Rectal smooth muscle tissue (tissue), 1 donor: ENCODE measurements around the gene MOV10.

Source experiments
- H3K27ac ChIP-seq: one replicate; pipeline ENCODE4 v1.7.0; 2013; ENCODE audit warnings: low read depth, low read length, inconsistent platforms
- H3K27me3 ChIP-seq: one replicate; pipeline ENCODE4 v1.7.0; 2013; ENCODE audit warnings: low read length; ENCODE audit not compliant: control insufficient read depth, insufficient read depth
- H3K36me3 ChIP-seq: one replicate; pipeline ENCODE4 v1.7.0; 2013; ENCODE audit warnings: low read length; ENCODE audit not compliant: control insufficient read depth, insufficient read depth
- H3K4me1 ChIP-seq: one replicate; pipeline ENCODE4 v1.7.0; 2013; ENCODE audit warnings: low read length; ENCODE audit not compliant: control insufficient read depth, insufficient read depth
- H3K4me3 ChIP-seq: one replicate; pipeline ENCODE4 v1.7.0; 2013; ENCODE audit warnings: low read length
- H3K9ac ChIP-seq: one replicate; pipeline ENCODE4 v1.7.0; 2013; ENCODE audit warnings: low read length

Gene MOV10

DNA sequence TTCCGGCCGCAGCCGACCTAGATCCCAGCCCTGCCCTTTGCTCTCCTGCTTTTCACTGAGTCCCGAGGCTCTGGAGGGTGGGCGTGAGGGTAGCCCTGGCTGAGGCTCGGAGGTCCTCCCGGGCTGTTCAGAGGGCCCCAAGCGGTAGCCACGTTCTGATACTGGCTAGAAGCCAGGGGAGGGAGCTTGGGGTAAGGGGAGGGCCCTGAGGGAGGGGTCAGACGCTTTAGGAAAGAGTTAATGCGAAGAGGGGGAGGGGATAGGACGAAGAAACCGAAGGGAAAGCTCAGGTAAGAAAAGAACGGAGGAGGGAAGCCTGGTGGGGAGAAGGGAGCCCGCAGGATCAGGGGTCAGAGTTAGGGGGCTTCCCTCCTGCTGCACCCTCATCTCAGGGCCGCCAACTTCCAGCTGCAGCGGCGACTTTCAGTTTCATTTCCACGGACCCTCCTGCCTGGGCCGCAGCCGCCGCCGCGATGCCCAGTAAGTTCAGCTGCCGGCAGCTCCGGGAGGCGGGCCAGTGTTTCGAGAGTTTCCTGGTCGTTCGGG is at the start of gene MOV10:
TSS of gene MOV10 (plus strand) at position 220 of the 546 bp plus-strand sequence. CDS start at position 474, 254 bp downstream.
- H3K4me1 ChIP-seq, result peaks cover 13% of the 10 kb centered on the region
- H3K27ac ChIP-seq, result peak within 1 kb of the TSS; percentile 92
- H3K4me3 ChIP-seq, result peak within 1 kb of the TSS; percentile 96
- H3K36me3 ChIP-seq, result no peaks in the 10 kb centered on the region
- peak within 1 kb of the TSS; percentile 84 for H3K9ac ChIP-seq
- no peaks in the 10 kb centered on the region for H3K27me3 ChIP-seq

- H3K27ac ChIP-seq, result no peak overlapping the region
- peaks cover 2% of the 10 kb centered on the region for H3K4me1 ChIP-seq
- H3K9ac ChIP-seq, result no peak overlapping the region
- no peak overlapping the region for H3K4me3 ChIP-seq
- no peaks in the 10 kb centered on the region for H3K27me3 ChIP-seq
- H3K36me3 ChIP-seq, result no peaks in the 10 kb centered on the region
Measured at GRCh38 chr1:112625696-112626095, 48.8 kb upstream of the MOV10 start.

DNA sequence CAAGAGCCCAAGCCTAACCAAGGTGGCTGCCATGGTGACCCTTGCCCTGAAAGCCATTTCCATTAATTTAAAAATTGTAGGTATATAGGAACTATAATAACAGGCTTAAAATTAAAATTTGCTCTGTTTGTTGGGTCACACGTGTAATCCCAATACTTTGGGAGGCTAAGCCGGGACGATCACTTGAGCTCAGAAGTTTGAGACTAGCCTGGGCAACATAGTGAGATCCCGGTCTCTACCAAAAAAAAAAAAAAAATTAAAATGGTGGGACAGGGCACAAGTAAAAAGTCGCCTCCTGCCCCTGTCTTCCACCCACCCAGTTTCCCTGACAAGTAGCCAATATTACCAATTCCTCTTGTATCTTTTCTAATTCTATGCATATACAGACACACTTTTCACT is 48.3 kb upstream of the MOV10 start:
- Histone ChIP-seq H3K9ac (no peak overlapping the region), H3K4me3 (no peak overlapping the region), H3K27ac (no peak overlapping the region), H3K36me3 (no peaks in the 10 kb centered on the region), H3K4me1 (no peaks in the 10 kb centered on the region), H3K27me3 (no peaks in the 10 kb centered on the region)

- Histone ChIP-seq H3K9ac (no peak overlapping the region), H3K4me3 (no peak overlapping the region), H3K4me1 (no peaks in the 10 kb centered on the region), H3K36me3 (no peaks in the 10 kb centered on the region), H3K27me3 (no peaks in the 10 kb centered on the region), H3K27ac (no peak overlapping the region)
Measured at GRCh38 chr1:112626887-112627286, 47.6 kb upstream of the MOV10 start.

GRCh38 chr1:112628516-112628915 is 45.9 kb upstream of the MOV10 start:
- H3K4me3 ChIP-seq, result no peak overlapping the region
- H3K9ac ChIP-seq, result no peak overlapping the region
- H3K27ac ChIP-seq, result no peak overlapping the region
- H3K27me3 ChIP-seq, result no peaks in the 10 kb centered on the region
- H3K36me3 ChIP-seq, result no peaks in the 10 kb centered on the region
- no peaks in the 10 kb centered on the region for H3K4me1 ChIP-seq

DNA sequence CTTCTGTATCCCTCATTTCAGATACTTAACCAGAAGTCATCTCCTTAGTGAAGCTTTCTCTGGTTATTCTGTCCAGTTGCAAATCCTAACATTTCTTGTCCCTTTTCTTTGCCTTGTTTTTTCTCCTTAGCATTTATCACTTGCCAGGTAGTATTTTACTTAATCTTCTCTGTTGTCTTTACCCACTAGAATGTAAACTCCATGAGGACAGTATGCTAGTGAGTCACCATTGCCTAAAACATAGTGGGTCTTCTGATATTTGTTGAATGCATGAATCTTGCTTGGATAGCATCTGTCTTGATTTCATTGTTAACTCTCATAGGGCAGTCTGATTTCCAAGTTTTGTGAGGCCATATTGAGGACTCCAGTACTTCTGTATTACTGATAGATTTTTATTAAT is 45.2 kb upstream of the MOV10 start:
- H3K36me3 ChIP-seq, result no peaks in the 10 kb centered on the region
- H3K4me3 ChIP-seq, result no peak overlapping the region
- no peak overlapping the region for H3K27ac ChIP-seq
- no peaks in the 10 kb centered on the region for H3K27me3 ChIP-seq
- H3K4me1 ChIP-seq, result no peaks in the 10 kb centered on the region
- no peak overlapping the region for H3K9ac ChIP-seq

GRCh38 chr1:112633628-112634027 is 40.8 kb upstream of the MOV10 start:
- Histone ChIP-seq H3K36me3 (no peaks in the 10 kb centered on the region), H3K9ac (no peak overlapping the region), H3K27me3 (no peaks in the 10 kb centered on the region), H3K4me1 (peaks cover 9% of the 10 kb centered on the region), H3K4me3 (no peak overlapping the region), H3K27ac (no peak overlapping the region)

DNA sequence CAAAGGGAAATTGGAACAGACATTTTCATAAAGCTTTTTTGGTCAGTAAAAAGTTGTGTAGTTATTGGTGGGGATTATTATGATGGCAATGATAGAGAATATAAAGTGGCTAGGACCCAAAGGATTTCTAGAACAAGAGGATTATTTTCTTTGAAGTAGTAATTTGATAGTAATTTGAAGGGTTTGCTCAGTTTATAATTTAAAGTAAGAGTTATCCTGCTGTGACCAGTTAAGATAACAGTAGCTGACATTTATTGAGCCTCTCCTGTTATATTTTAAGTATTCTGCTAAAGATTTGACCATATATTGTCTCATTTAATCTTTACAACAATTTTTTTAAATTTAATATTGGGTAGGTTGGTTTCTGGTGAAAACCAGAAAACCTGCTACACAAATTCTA is 40.1 kb upstream of the MOV10 start:
- Histone ChIP-seq H3K4me1 (peaks cover 9% of the 10 kb centered on the region), H3K4me3 (no peak overlapping the region), H3K27ac (no peak overlapping the region), H3K27me3 (no peaks in the 10 kb centered on the region), H3K9ac (no peak overlapping the region), H3K36me3 (no peaks in the 10 kb centered on the region)

- Histone ChIP-seq H3K9ac (no peak overlapping the region), H3K4me1 (peaks cover 9% of the 10 kb centered on the region), H3K4me3 (no peak overlapping the region), H3K27ac (no peak overlapping the region), H3K36me3 (no peaks in the 10 kb centered on the region), H3K27me3 (no peaks in the 10 kb centered on the region)
Measured at GRCh38 chr1:112636056-112636455, 38.4 kb upstream of the MOV10 start.

DNA sequence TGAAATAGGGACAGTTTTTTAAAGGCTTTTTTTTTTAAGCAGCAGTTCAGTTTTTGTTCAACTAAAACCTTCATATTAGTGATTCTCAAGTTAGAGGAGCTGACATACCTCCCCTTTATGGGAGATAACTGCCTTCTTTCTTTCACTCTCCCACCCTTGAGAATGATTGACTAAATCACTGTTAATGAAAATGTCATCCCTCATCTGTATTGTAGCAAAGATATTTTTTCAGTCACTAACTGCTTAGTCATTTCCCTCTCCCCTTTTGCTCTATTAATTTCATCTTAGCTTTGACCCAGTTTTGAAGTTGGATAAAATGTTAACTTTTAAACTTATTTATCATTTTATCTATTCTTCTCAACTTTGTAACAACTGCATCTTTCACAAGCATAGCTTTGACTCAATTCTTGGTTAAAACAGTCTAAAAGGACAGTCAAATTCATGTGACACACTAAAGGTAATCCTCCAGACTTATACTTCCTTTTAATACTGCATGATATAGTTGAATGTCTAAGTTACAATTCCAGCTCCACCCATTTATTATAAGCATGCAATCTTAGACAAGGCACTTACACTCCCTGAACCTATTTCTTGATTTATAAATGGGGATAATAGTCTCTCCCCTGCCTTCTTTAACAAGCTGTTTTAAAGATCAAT is 37.7 kb upstream of the MOV10 start:
- Histone ChIP-seq H3K4me3 (no peak overlapping the region), H3K27ac (no peak overlapping the region), H3K9ac (no peak overlapping the region), H3K27me3 (no peaks in the 10 kb centered on the region), H3K4me1 (peaks cover 9% of the 10 kb centered on the region), H3K36me3 (no peaks in the 10 kb centered on the region)

DNA sequence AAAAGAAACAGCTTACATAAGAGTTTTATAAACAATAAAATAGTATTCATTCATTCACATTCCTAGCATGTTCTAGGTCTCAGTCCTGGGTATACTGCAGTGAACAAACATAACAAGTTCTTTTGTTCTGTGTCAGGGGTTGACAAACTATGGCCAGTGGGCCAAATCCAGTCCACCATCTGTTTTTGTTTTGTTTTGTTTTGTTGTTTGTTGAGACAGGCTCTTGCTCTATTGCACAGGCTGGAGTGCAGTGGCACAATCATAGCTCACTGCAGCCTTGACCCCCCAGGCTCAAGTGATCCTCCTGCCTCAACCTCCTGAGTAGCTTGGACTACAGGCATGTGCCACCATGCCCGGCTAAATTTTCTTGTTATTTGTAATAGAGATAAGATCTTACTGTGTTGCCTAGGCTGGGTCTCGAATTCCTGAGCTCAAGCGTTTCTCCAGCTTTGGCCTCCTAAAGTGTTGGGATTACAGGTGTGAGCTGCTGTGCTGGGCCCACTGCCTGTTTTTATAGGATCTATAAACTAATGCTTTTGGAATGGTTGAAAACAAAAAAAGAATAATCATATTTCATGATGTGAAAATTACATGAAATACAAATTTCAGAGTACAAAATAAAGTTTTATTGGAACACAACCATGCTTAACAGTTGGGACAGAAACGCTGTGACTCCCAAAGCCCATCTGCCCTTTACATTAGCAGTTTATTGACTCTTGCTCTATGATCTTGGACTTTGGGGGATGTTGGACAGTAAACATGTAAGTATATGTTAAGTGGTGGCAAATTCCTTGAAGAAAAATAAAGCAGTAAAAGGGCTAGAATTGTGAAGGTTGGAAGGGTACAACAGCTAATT is 37.0 kb upstream of the MOV10 start:
- Histone ChIP-seq H3K4me1 (peaks cover 9% of the 10 kb centered on the region), H3K9ac (no peak overlapping the region), H3K4me3 (no peak overlapping the region), H3K27ac (no peak overlapping the region), H3K36me3 (no peaks in the 10 kb centered on the region), H3K27me3 (no peaks in the 10 kb centered on the region)

- Histone ChIP-seq H3K36me3 (no peaks in the 10 kb centered on the region), H3K4me1 (peaks cover 9% of the 10 kb centered on the region), H3K9ac (no peak overlapping the region), H3K27me3 (no peaks in the 10 kb centered on the region), H3K4me3 (no peak overlapping the region), H3K27ac (no peak overlapping the region)
Measured at GRCh38 chr1:112638110-112638428, 36.4 kb upstream of the MOV10 start.
